SU-DHL-6 (cell line): Measurements from ENCODE around the gene ABCA3.

Experiments
- H2AFZ ChIP-seq: fragments of 200-600 bp; sonication (generic); 2 replicates; pipeline ENCODE4 v1.6.1; 2014; ENCODE audit warnings: low read depth, mild to moderate bottlenecking, moderate library complexity, mixed read lengths, antibody characterized with exemption, low read length; ENCODE audit not compliant: severe bottlenecking
- H3F3A ChIP-seq: fragments of 200-600 bp; shearing (Covaris generic); 2 replicates; pipeline ENCODE4 v1.6.0; 2016; ENCODE audit warnings: antibody characterized with exemption, mild to moderate bottlenecking; ENCODE audit not compliant: insufficient read depth
- H3K27ac ChIP-seq: fragments of 200-600 bp; sonication (generic); 2 replicates; pipeline ENCODE4 v1.5.1; 2016; ENCODE audit warnings: low read depth, mild to moderate bottlenecking, low read length, moderate library complexity, mixed read lengths
- H3K27me3 ChIP-seq: fragments of 200-600 bp; sonication (generic), shearing (Covaris generic); 2 replicates; pipeline ENCODE4 v1.6.0; 2014; ENCODE audit warnings: mild to moderate bottlenecking, low read length
- H3K36me3 ChIP-seq: fragments of 200-600 bp; sonication (generic); 2 replicates; pipeline ENCODE4 v1.6.1; 2014; ENCODE audit warnings: mild to moderate bottlenecking, low read length, mixed read lengths
- H3K4me2 ChIP-seq: fragments of 300-600, 200-600 bp; shearing (Covaris generic), sonication (generic); 2 replicates; pipeline ENCODE4 v1.6.0; 2014; ENCODE audit warnings: low read length, low read depth, mild to moderate bottlenecking; ENCODE audit not compliant: poor library complexity, severe bottlenecking
- H3K4me3 ChIP-seq: fragments of 200-600 bp; sonication (generic); 2 replicates; pipeline ENCODE4 v1.5.1; 2014; ENCODE audit warnings: antibody characterized with exemption, low read length, mild to moderate bottlenecking, mixed read lengths; ENCODE audit not compliant: insufficient read depth, poor library complexity, severe bottlenecking
- H3K79me2 ChIP-seq: fragments of 200-600 bp; sonication (generic); 2 replicates; pipeline ENCODE4 v1.6.1; 2014; ENCODE audit warnings: mild to moderate bottlenecking, low read length, moderate library complexity; ENCODE audit not compliant: insufficient read depth
- H3K9ac ChIP-seq: fragments of 200-600 bp; sonication (generic); 2 replicates; pipeline ENCODE4 v1.7.0; 2014; ENCODE audit warnings: mild to moderate bottlenecking, low read length
- H3K9me2 ChIP-seq: fragments of 200-600 bp; sonication (generic); replicated peaks from 2 replicates; pipeline ENCODE4 v1.6.1; 2014; ENCODE audit warnings: low read length; ENCODE audit not compliant: insufficient read depth
- H3K9me3 ChIP-seq: fragments of 200-600 bp; sonication (generic); 2 replicates; pipeline ENCODE4 v1.6.1; 2014; ENCODE audit warnings: low read length, mixed read lengths; ENCODE audit not compliant: insufficient read depth
- H4K20me1 ChIP-seq: fragments of 200-600 bp; sonication (generic); 2 replicates; pipeline ENCODE4 v1.6.1; 2014; ENCODE audit warnings: low read depth, mild to moderate bottlenecking, antibody characterized with exemption, low read length, moderate library complexity, mixed read lengths
- EZH2phosphoT487 ChIP-seq: fragments of 200-600 bp; sonication (generic), shearing (Covaris generic); conservative IDR thresholded peaks from 2 replicates; pipeline ENCODE4 v1.6.1; 2018; ENCODE audit warnings: mild to moderate bottlenecking, antibody characterized with exemption, low read length, moderate library complexity, mixed read lengths
- TF ChIP-seq, protein P1 (sequence below): fragments of 200-600 bp; sonication (generic); IDR thresholded peaks from one replicate; pipeline ENCODE4 v1.5.1; 2017; ENCODE audit warnings: antibody characterized with exemption, mild to moderate bottlenecking, low read length, moderate library complexity; ENCODE audit not compliant: insufficient read depth, poor library complexity, severe bottlenecking

ABCA3 gene

DNA sequence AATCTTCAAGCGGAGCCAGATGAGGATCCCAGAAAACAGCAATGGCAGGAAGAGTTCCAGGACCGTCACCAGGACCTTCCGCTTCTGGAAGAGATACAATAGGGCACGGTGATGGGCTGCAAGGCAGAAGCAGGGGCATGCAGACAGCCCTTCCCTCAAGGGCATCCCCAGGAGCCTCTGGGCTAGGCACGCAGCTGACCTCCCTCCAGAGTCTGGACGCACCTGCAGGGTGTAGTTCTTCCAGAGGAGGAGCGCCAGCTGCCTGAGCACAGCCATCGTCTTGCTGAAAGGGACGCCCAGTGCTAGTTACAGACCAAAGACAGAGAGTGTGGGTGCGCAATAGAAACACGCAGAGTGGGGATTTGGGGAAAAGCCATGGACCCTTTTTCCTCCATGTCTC, 14.3 kb downstream of the ABCA3 start:
- Histone ChIP-seq H3F3A (no peaks in the 10 kb centered on the region), H4K20me1 (no peaks in the 10 kb centered on the region), H2AFZ (no peak overlapping the region), H3K27me3 (no peaks in the 10 kb centered on the region), H3K9me2 (no peaks in the 10 kb centered on the region), H3K4me3 (no peak overlapping the region), H3K36me3 (no peaks in the 10 kb centered on the region), H3K27ac (no peak overlapping the region), H3K79me2 (no peaks in the 10 kb centered on the region), H3K9me3 (no peaks in the 10 kb centered on the region), H3K9ac (no peak overlapping the region), H3K4me2 (no peak overlapping the region)
- TF ChIP-seq, protein P1, sequence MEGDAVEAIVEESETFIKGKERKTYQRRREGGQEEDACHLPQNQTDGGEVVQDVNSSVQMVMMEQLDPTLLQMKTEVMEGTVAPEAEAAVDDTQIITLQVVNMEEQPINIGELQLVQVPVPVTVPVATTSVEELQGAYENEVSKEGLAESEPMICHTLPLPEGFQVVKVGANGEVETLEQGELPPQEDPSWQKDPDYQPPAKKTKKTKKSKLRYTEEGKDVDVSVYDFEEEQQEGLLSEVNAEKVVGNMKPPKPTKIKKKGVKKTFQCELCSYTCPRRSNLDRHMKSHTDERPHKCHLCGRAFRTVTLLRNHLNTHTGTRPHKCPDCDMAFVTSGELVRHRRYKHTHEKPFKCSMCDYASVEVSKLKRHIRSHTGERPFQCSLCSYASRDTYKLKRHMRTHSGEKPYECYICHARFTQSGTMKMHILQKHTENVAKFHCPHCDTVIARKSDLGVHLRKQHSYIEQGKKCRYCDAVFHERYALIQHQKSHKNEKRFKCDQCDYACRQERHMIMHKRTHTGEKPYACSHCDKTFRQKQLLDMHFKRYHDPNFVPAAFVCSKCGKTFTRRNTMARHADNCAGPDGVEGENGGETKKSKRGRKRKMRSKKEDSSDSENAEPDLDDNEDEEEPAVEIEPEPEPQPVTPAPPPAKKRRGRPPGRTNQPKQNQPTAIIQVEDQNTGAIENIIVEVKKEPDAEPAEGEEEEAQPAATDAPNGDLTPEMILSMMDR: no peak
- TF ChIP-seq EZH2phosphoT487: no peak

DNA sequence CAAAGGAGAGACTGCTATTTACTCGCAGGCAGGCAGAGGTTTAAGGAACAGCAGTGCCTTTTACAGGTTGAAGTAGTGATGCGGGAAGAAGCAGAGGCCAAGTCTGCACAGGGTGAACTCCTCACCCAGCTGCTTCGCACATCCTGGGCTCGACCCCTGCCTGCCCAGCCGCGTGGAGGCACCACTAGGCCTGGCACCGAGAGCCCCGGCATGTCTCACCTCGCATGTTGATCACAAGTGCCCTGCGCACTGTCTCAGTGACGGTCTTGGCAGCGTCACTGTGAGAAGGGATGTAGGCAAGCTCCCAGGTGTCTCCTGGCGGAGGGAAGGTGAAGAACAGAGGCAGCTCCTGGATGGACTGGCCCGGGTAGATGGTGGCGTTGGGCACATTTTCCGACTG, 14.7 kb downstream of the ABCA3 start:
- H3K36me3 ChIP-seq: no peaks in the 10 kb centered on the region
- no peaks in the 10 kb centered on the region for H3K27me3 ChIP-seq
- no peak overlapping the region for H3K27ac ChIP-seq
- no peak overlapping the region for H3K4me3 ChIP-seq
- H4K20me1 ChIP-seq: no peaks in the 10 kb centered on the region
- no peaks in the 10 kb centered on the region for H3K9me3 ChIP-seq
- no peak overlapping the region for H3K9ac ChIP-seq
- H3F3A ChIP-seq: no peaks in the 10 kb centered on the region
- TF ChIP-seq, protein P1: no peak
- TF ChIP-seq EZH2phosphoT487: no peak
- no peak overlapping the region for H2AFZ ChIP-seq
- no peaks in the 10 kb centered on the region for H3K79me2 ChIP-seq
- no peaks in the 10 kb centered on the region for H3K9me2 ChIP-seq
- no peak overlapping the region for H3K4me2 ChIP-seq

DNA sequence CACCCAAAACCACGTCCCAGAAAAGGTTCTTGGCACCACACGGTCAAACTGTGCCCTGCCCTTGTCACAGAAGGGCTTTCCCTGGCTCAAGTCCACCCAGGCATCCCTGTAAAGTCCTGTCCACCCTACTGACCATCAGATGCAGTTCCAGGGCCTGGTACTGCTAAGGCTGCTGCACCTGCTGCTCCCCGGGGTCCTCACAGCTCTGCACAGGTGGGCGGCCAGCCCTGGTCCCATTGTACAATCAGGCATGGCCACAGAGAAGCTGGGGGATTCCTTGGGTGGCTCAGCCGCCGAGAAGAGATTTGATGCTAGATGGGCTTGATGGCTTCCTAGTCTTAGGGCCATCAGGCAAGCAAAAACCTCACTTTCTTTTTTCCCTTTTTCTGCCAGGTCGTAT, 15.3 kb downstream of the ABCA3 start:
- no peak overlapping the region for H3K27ac ChIP-seq
- TF ChIP-seq EZH2phosphoT487: no peak
- TF ChIP-seq, protein P1: no peak
- no peak overlapping the region for H3K4me3 ChIP-seq
- H3K27me3 ChIP-seq: no peaks in the 10 kb centered on the region
- no peak overlapping the region for H3K9ac ChIP-seq
- no peaks in the 10 kb centered on the region for H3F3A ChIP-seq
- H4K20me1 ChIP-seq: no peaks in the 10 kb centered on the region
- H3K9me3 ChIP-seq: no peaks in the 10 kb centered on the region
- no peak overlapping the region for H3K4me2 ChIP-seq
- no peaks in the 10 kb centered on the region for H3K9me2 ChIP-seq
- H3K79me2 ChIP-seq: no peaks in the 10 kb centered on the region
- no peak overlapping the region for H2AFZ ChIP-seq
- no peaks in the 10 kb centered on the region for H3K36me3 ChIP-seq
